H1 (cell line): Measurements from ENCODE around the gene GRIP1. TPM values are rescaled to one million over a fixed set of nuclear protein-coding genes. Genes with fewer than 3 reads are reported as not detected.

ENCODE experiments used
- CTCF ChIA-PET: fragments of 300-600 bp; sonication (Branson Sonifier 250); formaldehyde crosslinking; loops from one replicate; lab custom pipeline; 2021; ENCODE audit not compliant: partially characterized antibody; lab: Charles Lee
- POLR2A ChIA-PET: fragments of 300-600 bp; sonication (Branson Sonifier 250); formaldehyde crosslinking; loops from one replicate; lab custom pipeline; 2021; ENCODE audit warnings: inconsistent platforms; ENCODE audit not compliant: partially characterized antibody; lab: Charles Lee
- DNase-seq, 2 experiments: peaks; one replicate each; pipeline versions ENCODE4 v3.0.0 to v3.0.0-alpha.2; 2010 to 2022; ENCODE audit warnings: low spot score in 2 of 2, low read depth in 1 of 2, mixed read lengths in 1 of 2
- FAIRE-seq: peaks from 2 replicates; lab custom pipeline; 2011; peaks lifted over from hg19 to GRCh38; lab: Jason Lieb, UNC
- H2AFZ ChIP-seq: 2 replicates; pipeline ENCODE4 v1.8.1; 2012; ENCODE audit warnings: low read length, inconsistent platforms
- H2AK5ac ChIP-seq: 2 replicates; pipeline ENCODE4 v1.6.1; 2013; ENCODE audit warnings: low read depth, low read length
- H2BK120ac ChIP-seq: replicated peaks from 2 replicates; pipeline ENCODE3; 2013; ENCODE audit warnings: low read depth, low read length, inconsistent platforms
- H2BK12ac ChIP-seq: 2 replicates; pipeline ENCODE4 v1.6.1; 2013; ENCODE audit warnings: low read depth, low read length
- H2BK15ac ChIP-seq: 2 replicates; pipeline ENCODE4 v1.6.1; 2013; ENCODE audit warnings: low read length
- H2BK20ac ChIP-seq: 2 replicates; pipeline ENCODE4 v1.6.1; 2013; ENCODE audit warnings: low read length
- H2BK5ac ChIP-seq: 2 replicates; pipeline ENCODE4 v1.6.1; 2013; ENCODE audit warnings: low read depth, low read length
- H3K14ac ChIP-seq: 2 replicates; pipeline ENCODE4 v1.6.1; 2013; ENCODE audit warnings: inconsistent platforms; ENCODE audit not compliant: insufficient read length
- H3K18ac ChIP-seq: 2 replicates; pipeline ENCODE4 v1.6.1; 2013; ENCODE audit warnings: low read length; ENCODE audit errors: extremely low read depth
- H3K23ac ChIP-seq: 2 replicates; pipeline ENCODE4 v1.6.1; 2013; ENCODE audit warnings: inconsistent platforms; ENCODE audit not compliant: insufficient read length
- H3K23me2 ChIP-seq: 2 replicates; pipeline ENCODE4 v1.6.1; 2013; ENCODE audit warnings: low read depth, low read length
- H3K27ac ChIP-seq: 2 replicates; pipeline ENCODE4 v1.6.1; 2011; ENCODE audit warnings: low read depth, low read length, inconsistent platforms
- H3K27me3 ChIP-seq, 4 experiments: replicated peaks in 1 of 4; 1 replicate in 1 of 4; 2 replicates in 3 of 4; pipeline versions ENCODE4 v1.6.1 to v1.8.1; 2011 to 2013; ENCODE audit warnings: low read length in 3 of 4, mild to moderate bottlenecking in 3 of 4, inconsistent platforms in 2 of 4, mixed read lengths in 2 of 4, moderate library complexity in 1 of 4; ENCODE audit not compliant: control insufficient read depth in 3 of 4, insufficient read depth in 3 of 4; ENCODE audit errors: extremely low read depth in 1 of 4
- H3K36me3 ChIP-seq, 4 experiments: 2 replicates each; pipeline versions ENCODE4 v1.6.1 to v1.8.1; 2011 to 2013; ENCODE audit warnings: mild to moderate bottlenecking in 4 of 4, low read length in 3 of 4, moderate library complexity in 2 of 4, control low read depth in 1 of 4, inconsistent platforms in 1 of 4; ENCODE audit not compliant: insufficient read depth in 4 of 4, control insufficient read depth in 2 of 4
- H3K4ac ChIP-seq: replicated peaks from 2 replicates; pipeline ENCODE3; 2013; ENCODE audit warnings: low read length, low read depth, mixed read lengths, inconsistent platforms; ENCODE audit not compliant: insufficient read length
- H3K4me1 ChIP-seq, 4 experiments: replicated peaks in 1 of 4; 1 replicate in 1 of 4; 2 replicates in 3 of 4; pipeline versions ENCODE4 v1.6.1 to v1.8.1; 2011 to 2013; ENCODE audit warnings: low read length in 3 of 4, inconsistent platforms in 2 of 4, mixed read lengths in 1 of 4; ENCODE audit not compliant: insufficient read depth in 4 of 4, control insufficient read depth in 3 of 4
- H3K4me2 ChIP-seq, 2 experiments: 2 replicates each; pipeline versions ENCODE4 v1.6.1 to v1.8.1; 2011 to 2013; ENCODE audit warnings: low read depth in 2 of 2, low read length in 2 of 2, control low read depth in 1 of 2, inconsistent platforms in 1 of 2, mild to moderate bottlenecking in 1 of 2; ENCODE audit not compliant: insufficient read depth in 1 of 2
- H3K4me3 ChIP-seq, 4 experiments: fragments of 200-600, 300-600 bp in 1 of 4; sonication (generic), shearing (Covaris generic), sonication (Bioruptor Twin) in 1 of 4; 2 replicates each; pipeline versions ENCODE4 v1.5.1 to v1.8.1; 2011 to 2016; ENCODE audit warnings: low read length in 4 of 4, low read depth in 3 of 4, control low read depth in 2 of 4, inconsistent platforms in 2 of 4, mild to moderate bottlenecking in 2 of 4, mixed read lengths in 1 of 4, moderate library complexity in 1 of 4; ENCODE audit not compliant: insufficient read depth in 2 of 4; ENCODE audit errors: extremely low read depth in 1 of 4
- H3K56ac ChIP-seq: replicated peaks from 2 replicates; pipeline ENCODE3; 2013; ENCODE audit warnings: low read depth, mild to moderate bottlenecking, mixed read lengths, low read length, inconsistent platforms; ENCODE audit not compliant: insufficient read length
- H3K79me1 ChIP-seq: 2 replicates; pipeline ENCODE4 v1.6.1; 2013; ENCODE audit warnings: low read depth, low read length, control low read depth
- H3K79me2 ChIP-seq, 2 experiments: 2 replicates each; pipeline versions ENCODE4 v1.6.1 to v1.8.1; 2012 to 2013; ENCODE audit warnings: low read length in 2 of 2, mild to moderate bottlenecking in 2 of 2, inconsistent platforms in 1 of 2; ENCODE audit not compliant: insufficient read depth in 2 of 2, control insufficient read depth in 1 of 2
- H3K9ac ChIP-seq, 4 experiments: replicated peaks in 1 of 4; 1 replicate in 1 of 4; 2 replicates in 3 of 4; pipeline versions ENCODE4 v1.6.1 to v1.8.1; 2011 to 2013; ENCODE audit warnings: low read depth in 3 of 4, low read length in 3 of 4, control low read depth in 2 of 4, mild to moderate bottlenecking in 2 of 4, moderate library complexity in 2 of 4, inconsistent platforms in 1 of 4; ENCODE audit errors: extremely low read depth in 1 of 4
- H3K9me3 ChIP-seq, 2 experiments: 2 replicates each; pipeline versions ENCODE4 v1.6.1 to v1.8.1; 2012 to 2013; ENCODE audit warnings: mild to moderate bottlenecking in 2 of 2, moderate library complexity in 2 of 2, control low read depth in 1 of 2, inconsistent platforms in 1 of 2, low read depth in 1 of 2, low read length in 1 of 2, mixed read lengths in 1 of 2; ENCODE audit not compliant: insufficient read depth in 2 of 2
- H4K20me1 ChIP-seq, 2 experiments: replicated peaks in 1 of 2; 2 replicates each; pipeline versions ENCODE3 to v1.8.1; 2011 to 2013; ENCODE audit warnings: inconsistent platforms in 2 of 2, low read length in 2 of 2, mild to moderate bottlenecking in 1 of 2; ENCODE audit not compliant: insufficient read depth in 2 of 2, control insufficient read depth in 1 of 2
- H4K5ac ChIP-seq: 2 replicates; pipeline ENCODE4 v1.6.1; 2013; ENCODE audit warnings: low read length, low read depth, mixed read lengths, inconsistent platforms; ENCODE audit not compliant: insufficient read length
- H4K8ac ChIP-seq: 2 replicates; pipeline ENCODE4 v1.8.0; 2013; ENCODE audit warnings: mild to moderate bottlenecking, moderate library complexity, low read length, inconsistent platforms; ENCODE audit not compliant: insufficient read depth; ENCODE audit errors: extremely low read depth
- H4K91ac ChIP-seq: replicated peaks from 2 replicates; pipeline ENCODE3; 2013; ENCODE audit warnings: low read length, mixed read lengths, inconsistent platforms; ENCODE audit not compliant: insufficient read length
- BACH1 ChIP-seq: IDR thresholded peaks from 2 replicates; pipeline ENCODE4 v1.6.1; 2012; ENCODE audit warnings: low read length, improper control_type of control experiment
- CHD2 ChIP-seq: IDR thresholded peaks from 2 replicates; pipeline ENCODE4 v1.6.1; 2012; ENCODE audit warnings: low read length, improper control_type of control experiment
- EZH2 ChIP-seq: fragments of 200-600 bp; sonication (generic); IDR thresholded peaks from 2 replicates; pipeline ENCODE4 v1.7.1; 2012; ENCODE audit warnings: low read depth, mild to moderate bottlenecking, moderate library complexity, low read length, inconsistent platforms; ENCODE audit not compliant: severe bottlenecking
- HDAC2 ChIP-seq, 2 experiments: fragments of 300-600 bp in 1 of 2; sonication (generic) in 1 of 2; IDR thresholded peaks; 2 replicates each; pipeline ENCODE4 v1.6.1; 2011 to 2012; ENCODE audit warnings: low read depth in 2 of 2, low read length in 2 of 2, mild to moderate bottlenecking in 2 of 2, moderate library complexity in 2 of 2, borderline replicate concordance in 1 of 2, inconsistent platforms in 1 of 2
- KDM1A ChIP-seq: fragments of 200-600, 300-600 bp; sonication (generic); IDR thresholded peaks from 2 replicates; pipeline ENCODE4 v1.7.1; 2016; ENCODE audit warnings: mild to moderate bottlenecking, low read length, borderline replicate concordance
- KDM4A ChIP-seq: IDR thresholded peaks from one replicate; pipeline ENCODE4 v1.7.1; 2012; ENCODE audit warnings: low read depth, mild to moderate bottlenecking, moderate library complexity, low read length, inconsistent platforms; ENCODE audit not compliant: severe bottlenecking
- POLR2A ChIP-seq, 2 experiments: IDR thresholded peaks; 1 replicate in 1 of 2; 2 replicates in 1 of 2; pipeline ENCODE4 v1.6.1; 2011; ENCODE audit warnings: low read depth in 2 of 2, low read length in 2 of 2, mild to moderate bottlenecking in 2 of 2; ENCODE audit errors: control extremely low read depth in 1 of 2
- POLR2AphosphoS5 ChIP-seq: IDR thresholded peaks from 2 replicates; pipeline ENCODE4 v1.6.1; 2011; ENCODE audit warnings: low read depth, low read length
- POU5F1 ChIP-seq: IDR thresholded peaks from 2 replicates; pipeline ENCODE4 v1.6.1; 2011; ENCODE audit warnings: low read depth, mild to moderate bottlenecking, low read length, moderate library complexity
- SIRT6 ChIP-seq: IDR thresholded peaks from one replicate; pipeline ENCODE4 v1.7.1; 2012; ENCODE audit warnings: low read length, inconsistent platforms
- SP1 ChIP-seq: IDR thresholded peaks from 2 replicates; pipeline ENCODE4 v1.6.1; 2011; ENCODE audit warnings: low read depth, low read length
- SRF ChIP-seq: IDR thresholded peaks from 2 replicates; pipeline ENCODE4 v1.6.1; 2011; ENCODE audit warnings: mild to moderate bottlenecking, low read depth, low read length, moderate library complexity
- TAF1 ChIP-seq: IDR thresholded peaks from 2 replicates; pipeline ENCODE4 v1.6.1; 2011; ENCODE audit warnings: mild to moderate bottlenecking, low read depth, low read length
- TAF7 ChIP-seq: optimal IDR thresholded peaks from 2 replicates; pipeline ENCODE3; 2011; ENCODE audit warnings: low read depth, mild to moderate bottlenecking, inconsistent platforms, low read length, moderate library complexity, borderline replicate concordance
- ZNF274 ChIP-seq: IDR thresholded peaks from 2 replicates; pipeline ENCODE4 v1.7.0; 2012; ENCODE audit warnings: low read length, borderline replicate concordance; ENCODE audit errors: extremely low read depth
- WGBS, 2 experiments: shearing (Covaris generic) in 1 of 2; methylation state at CpG; one replicate each; pipeline versions ENCODE4 v1.1.6 to v1.1.7; 2013 to 2015; ENCODE audit warnings: low lambda C conversion rate in 2 of 2, mixed read lengths in 2 of 2, inconsistent platforms in 1 of 2, low coverage in 1 of 2, missing lambda C conversion rate in 1 of 2; ENCODE audit not compliant: insufficient replicate concordance in 2 of 2, insufficient coverage in 1 of 2, insufficient read length in 1 of 2; ENCODE audit errors: extremely low coverage in 1 of 2, missing lambda C conversion rate in 1 of 2; 5-methylcytosine and 5-hydroxymethylcytosine counted together
- polyA plus RNA-seq, 7 experiments: library from polyadenylated mRNA; depleted of rRNA in 3 of 7; stranded (reverse) in 5 of 7; unstranded in 2 of 7; fragments of >200 nt in 5 of 7; fragments of 200-250 nt in 2 of 7; gene quantifications; 1 replicate in 5 of 7; 2 replicates in 1 of 7; 4 replicates in 1 of 7; pipeline versions ENCODE4 v1.2.1 to v1.2.3, GENCODE V29; 2011 to 2013; ENCODE audit warnings: missing spikeins in 2 of 7, mixed read lengths in 2 of 7
- total RNA-seq: library from RNA; stranded (reverse); fragmentation: NEBNext Ultra II Directional; extraction: Animal tissue kit (Norgen Biotek cat#: 25700); gene quantifications from 2 replicates; pipeline ENCODE4 v1.2.1, GENCODE V29; 2021
- TF ChIP-seq, protein P1 (sequence below): IDR thresholded peaks from 2 replicates; pipeline ENCODE4 v1.6.1; 2012; ENCODE audit warnings: inconsistent platforms

The GRIP1 gene
- total and polyA plus RNA-seq, 2 of the 8 experiments (the other 6 are each of a cell fraction or from before 2014, with no cell fraction given) = 4.5 to 27.3 TPM

DNA sequence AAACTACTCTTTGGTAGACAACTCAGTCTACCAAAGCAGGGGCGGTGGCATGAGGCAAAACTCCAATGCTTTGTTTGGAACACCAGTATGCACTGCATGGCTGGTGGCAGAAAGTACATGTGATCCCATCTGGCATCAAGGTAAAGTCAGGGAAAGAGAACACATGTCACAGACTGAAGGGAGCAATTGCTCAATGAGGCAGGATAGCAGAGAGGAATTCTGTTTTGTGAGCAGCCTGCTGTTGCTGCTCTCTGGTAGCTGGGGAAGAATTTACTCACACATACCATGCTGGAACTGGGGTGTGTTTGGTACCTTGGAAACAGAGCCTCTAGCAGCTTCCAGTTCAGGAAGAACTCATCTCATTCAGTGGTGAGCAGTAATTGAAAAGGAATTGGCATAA, 291.8 kb downstream of the GRIP1 start:
- 100% methylated on average over 1 of the region's 1 CpG; no CpG with 5 or more reads in 1 of the 2 experiments for WGBS, 2 experiments
- H3K56ac ChIP-seq = no peak overlapping the region
- H3K9me3 ChIP-seq = no peaks in the 10 kb centered on the region
- no peak overlapping the region for H4K5ac ChIP-seq
- no peaks in the 10 kb centered on the region for H3K36me3 ChIP-seq
- DNase-seq = no peak
- H2BK15ac ChIP-seq = no peak overlapping the region
- no peak overlapping the region for H3K27ac ChIP-seq
- no peak overlapping the region for H2BK20ac ChIP-seq
- no peak overlapping the region for H3K4me2 ChIP-seq
- H3K18ac ChIP-seq = no peak overlapping the region
- no peak overlapping the region for H2BK120ac ChIP-seq
- H3K79me1 ChIP-seq = no peaks in the 10 kb centered on the region
- CTCF ChIA-PET = no interaction called here
- POLR2A ChIA-PET = interaction anchor here (0.8 kb wide), 1 partner anchor 34 kb away, joined by 3 read pairs; no protein-coding TSS in a partner anchor
- no peak overlapping the region; a peak in 1 of 7 replicates for H3K9ac ChIP-seq
- H3K4ac ChIP-seq = no peak overlapping the region
- no peaks in the 10 kb centered on the region for H3K27me3 ChIP-seq
- H3K79me2 ChIP-seq = no peaks in the 10 kb centered on the region
- no peak overlapping the region for H3K14ac ChIP-seq
- H2AFZ ChIP-seq = no peak overlapping the region
- H2BK12ac ChIP-seq = no peak overlapping the region
- no peaks in the 10 kb centered on the region for H3K23me2 ChIP-seq
- 0 out of 2 replicates have a peak overlapping the region, but pooled peaks have one; percentile 3 for H2BK5ac ChIP-seq
- FAIRE-seq = no peak
- no peaks in the 10 kb centered on the region for H3K4me1 ChIP-seq
- no peak overlapping the region for H3K23ac ChIP-seq
- H4K8ac ChIP-seq = no peak overlapping the region
- no peak overlapping the region for H3K4me3 ChIP-seq
- H4K20me1 ChIP-seq = no peaks in the 10 kb centered on the region
- no peak overlapping the region for H2AK5ac ChIP-seq
- H4K91ac ChIP-seq = no peak overlapping the region
- TF ChIP-seq BACH1 = no peak
- no peak for TF ChIP-seq POU5F1
- no peak for TF ChIP-seq KDM4A
- no peak for TF ChIP-seq KDM1A
- no peak for TF ChIP-seq POLR2AphosphoS5
- no peak for TF ChIP-seq HDAC2 (IDR thresholded peaks at IDR 0.05; ENCODE audit: borderline replicate concordance in 1 of 2, low read depth in 2 of 2, low read length in 2 of 2)
- TF ChIP-seq, protein P1, sequence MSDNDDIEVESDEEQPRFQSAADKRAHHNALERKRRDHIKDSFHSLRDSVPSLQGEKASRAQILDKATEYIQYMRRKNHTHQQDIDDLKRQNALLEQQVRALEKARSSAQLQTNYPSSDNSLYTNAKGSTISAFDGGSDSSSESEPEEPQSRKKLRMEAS = no peak
- no peak for TF ChIP-seq CHD2
- no peak for TF ChIP-seq EZH2
- no peak for TF ChIP-seq ZNF274
- no peak for TF ChIP-seq SP1
- TF ChIP-seq SIRT6 = no peak
- no peak for TF ChIP-seq SRF
- TF ChIP-seq TAF1 = no peak
- TF ChIP-seq TAF7 = no peak
- TF ChIP-seq POLR2A (IDR thresholded peaks at IDR 0.05; ENCODE audit: control extremely low read depth in 1 of 2, low read depth in 2 of 2, low read length in 2 of 2) = no peak
